ENCODE results near the gene PNPO. TPM values are rescaled to one million over a fixed set of nuclear protein-coding genes. Genes with fewer than 3 reads are reported as not detected.

The PNPO gene
- total RNA-seq (10 to 100 TPM in 4 of 5 donors, not detected in 1; 12.1 to 44.2 (median 19.8) TPM), polyA plus RNA-seq (10 to 100 TPM in 1 of 3 donors, 1 to 10 TPM in 2; 7.6 to 10.3 (median 8.6) TPM)
- long read RNA-seq, donor 1, transcript PNPO-217 (7 exons, 3,465 nt) = major isoform, 5 of 5 reads
- long read RNA-seq, donor 1, partial matches to known transcripts = 0 of 5 reads
- long read RNA-seq, donor 1, other reads (novel, unspliced or antisense) = 0 of 5 reads
- long read RNA-seq, donor 2, partial matches to known transcripts = 0 of 4 reads
- long read RNA-seq, donor 2, other reads (novel, unspliced or antisense) = 0 of 4 reads
- long read RNA-seq, donor 3, partial matches to known transcripts = 0 of 5 reads
- long read RNA-seq, donor 3, other reads (novel, unspliced or antisense) = 0 of 5 reads
- long read RNA-seq, donor 4 = 0 reads
- long read RNA-seq, donor 5, partial matches to known transcripts = 0 of 2 reads
- long read RNA-seq, donor 5, other reads (novel, unspliced or antisense) = 0 of 2 reads
- long read RNA-seq, donor 6, transcript PNPO-217 (7 exons, 3,465 nt) = major isoform, 8 of 8 reads
- long read RNA-seq, donor 6, partial matches to known transcripts = 0 of 8 reads
- long read RNA-seq, donor 6, other reads (novel, unspliced or antisense) = 0 of 8 reads
- long read RNA-seq, donor 7 = 0 reads
- long read RNA-seq, donor 8, partial matches to known transcripts = 0 of 4 reads
- long read RNA-seq, donor 8, other reads (novel, unspliced or antisense) = 0 of 4 reads
- long read RNA-seq, donor 9, partial matches to known transcripts = 0 of 3 reads
- long read RNA-seq, donor 9, other reads (novel, unspliced or antisense) = 0 of 3 reads
- long read RNA-seq, donor 10, partial matches to known transcripts = 0 of 3 reads
- long read RNA-seq, donor 10, other reads (novel, unspliced or antisense) = 0 of 3 reads

DNA sequence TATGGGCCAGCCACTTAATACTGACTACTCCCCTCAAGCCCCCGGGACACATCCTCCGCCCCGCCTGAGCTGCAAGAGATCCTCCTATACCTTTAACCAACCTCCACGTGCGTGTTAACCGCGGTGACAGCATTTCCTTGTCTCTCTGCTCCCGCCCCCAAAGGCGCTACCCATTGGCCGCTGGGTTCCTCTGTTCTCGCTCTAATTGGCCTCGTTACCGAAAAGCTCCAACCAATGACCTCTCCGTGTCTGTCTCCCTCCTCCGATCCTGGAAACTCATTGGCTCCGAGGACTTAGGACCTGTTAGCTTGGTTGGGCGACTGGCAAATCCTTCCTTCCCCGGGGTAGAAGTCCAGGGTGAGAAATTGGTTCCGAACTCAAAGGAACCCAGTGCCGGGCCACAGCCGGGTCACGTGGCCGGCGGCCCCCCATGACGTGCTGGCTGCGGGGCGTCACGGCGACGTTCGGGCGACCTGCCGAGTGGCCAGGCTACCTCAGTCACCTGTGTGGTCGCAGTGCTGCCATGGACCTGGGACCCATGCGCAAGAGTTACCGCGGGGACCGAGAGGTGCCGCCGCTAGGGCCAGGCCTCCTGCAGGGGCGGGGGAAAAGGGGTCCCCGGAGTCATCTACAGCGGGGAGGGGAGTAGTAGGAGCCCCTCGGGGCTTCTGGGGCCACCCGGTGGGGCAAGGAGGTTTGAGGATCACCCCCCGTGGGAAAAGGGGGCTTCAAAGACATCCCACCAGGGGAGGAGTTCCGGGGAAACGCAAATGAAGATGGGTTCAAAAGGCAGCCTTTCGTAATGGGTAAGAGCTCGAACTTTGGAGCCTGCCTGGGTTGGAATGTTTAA, at the start of gene PNPO:
TSS of gene PNPO (plus strand) at position 326 of the 850 bp plus-strand sequence. CDS start at position 431, 105 bp downstream.
- H3K27ac ChIP-seq = peak within 1 kb of the TSS; percentile 87 to 90 (median 89)
- intact Hi-C loops (cut with DNase I; ENCODE audit: low total_unique reads) = no loop called here
- WGBS, 5 donors = 0 to 4% (median 1%) methylated on average over 24 to 50 of the region's 50 CpGs
- H3K36me3 ChIP-seq = peaks cover 6 to 29% (median 21%) of the 10 kb centered on the region in 4 donors
- H3K27me3 ChIP-seq = no peaks in the 10 kb centered on the region
- peak within 1 kb of the TSS; percentile 75 to 83 (median 82) for H3K4me3 ChIP-seq
- TF ChIP-seq EP300 (IDR thresholded peaks at IDR 0.05) (no peak), POLR2A (IDR thresholded peaks at IDR 0.05) (no peak), CTCF (IDR thresholded peaks at IDR 0.05) (peak in 1 of 7 experiments; percentile 21), POLR2AphosphoS5 (IDR thresholded peaks at IDR 0.05) (peak; percentile 8 to 75 (median 74))
- H3K9me3 ChIP-seq = no peaks in the 10 kb centered on the region
- H3K4me1 ChIP-seq = peaks cover 31 to 58% (median 45%) of the 10 kb centered on the region in 4 donors
- peak; percentile 95 to 98 for DNase-seq

GRCh38 chr17:47894498-47895346, 46.6 kb upstream of the PNPO start:
- no peaks in the 10 kb centered on the region for H3K27me3 ChIP-seq
- WGBS, 5 donors = 28 to 38% (median 31%) methylated on average over 11 of the region's 11 CpGs
- DNase-seq = peak in 1 of 2 donors; percentile 83
- TF ChIP-seq POLR2A (IDR thresholded peaks at IDR 0.05) = no peak
- TF ChIP-seq POLR2AphosphoS5 (IDR thresholded peaks at IDR 0.05) = peak in 1 of 3 donors; percentile 4
- H3K9me3 ChIP-seq = no peaks in the 10 kb centered on the region
- H3K36me3 ChIP-seq = peaks cover 0 to 7% (median 5%) of the 10 kb centered on the region in 4 donors
- H3K27ac ChIP-seq = peak overlapping the region; percentile 78 to 100 (median 100)
- H3K4me1 ChIP-seq = peaks cover 10 to 48% (median 36%) of the 10 kb centered on the region in 4 donors
- H3K4me3 ChIP-seq = peak overlapping the region; percentile 63 to 74 (median 68)
- intact Hi-C loops (cut with DNase I; ENCODE audit: low total_unique reads) = no loop called here

DNA sequence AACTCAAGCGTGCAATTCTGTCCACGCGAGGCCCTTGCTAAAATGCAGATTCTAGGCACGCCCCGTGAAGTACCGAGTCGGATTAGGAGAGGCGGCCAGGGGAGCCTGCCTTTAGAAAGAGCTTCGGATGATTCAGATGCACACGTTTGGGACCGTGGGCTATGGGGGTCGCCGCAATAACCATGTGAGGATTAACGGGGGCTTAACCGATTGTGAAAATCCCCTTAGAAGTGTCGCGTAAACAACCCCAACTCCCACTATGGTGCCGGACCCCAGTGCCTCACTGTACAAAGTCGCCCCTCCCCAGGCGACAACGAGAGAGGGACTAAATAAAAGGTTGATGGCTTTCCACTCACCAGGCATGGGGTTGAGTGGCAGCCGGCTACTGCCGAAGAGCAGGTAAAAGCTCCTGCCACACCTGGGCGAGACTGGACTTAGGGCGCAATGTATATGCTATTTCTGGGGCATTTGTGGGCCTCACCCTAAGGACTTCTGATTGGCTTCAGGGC, 46.0 kb upstream of the PNPO start:
- peaks cover 10 to 50% (median 39%) of the 10 kb centered on the region in 4 donors for H3K4me1 ChIP-seq
- no peaks in the 10 kb centered on the region for H3K9me3 ChIP-seq
- intact Hi-C loops (cut with DNase I; ENCODE audit: low total_unique reads) = no loop called here
- 0 to 1% (median 0%) methylated on average over 22 to 25 of the region's 25 CpGs for WGBS, 5 donors
- peak overlapping the region; percentile 63 to 74 (median 68) for H3K4me3 ChIP-seq
- peak in 1 of 2 donors; percentile 45 for DNase-seq
- TF ChIP-seq EP300 (IDR thresholded peaks at IDR 0.05) = no peak
- TF ChIP-seq POLR2AphosphoS5 (IDR thresholded peaks at IDR 0.05) = peak in 2 of 3 donors; percentile 94 to 97
- TF ChIP-seq POLR2A (IDR thresholded peaks at IDR 0.05) = peak in 2 of 4 donors; percentile 72 to 83
- H3K27ac ChIP-seq = peak overlapping the region; percentile 78 to 100 (median 100)
- peaks cover 0 to 14% (median 7%) of the 10 kb centered on the region in 4 donors for H3K36me3 ChIP-seq
- no peaks in the 10 kb centered on the region for H3K27me3 ChIP-seq

DNA sequence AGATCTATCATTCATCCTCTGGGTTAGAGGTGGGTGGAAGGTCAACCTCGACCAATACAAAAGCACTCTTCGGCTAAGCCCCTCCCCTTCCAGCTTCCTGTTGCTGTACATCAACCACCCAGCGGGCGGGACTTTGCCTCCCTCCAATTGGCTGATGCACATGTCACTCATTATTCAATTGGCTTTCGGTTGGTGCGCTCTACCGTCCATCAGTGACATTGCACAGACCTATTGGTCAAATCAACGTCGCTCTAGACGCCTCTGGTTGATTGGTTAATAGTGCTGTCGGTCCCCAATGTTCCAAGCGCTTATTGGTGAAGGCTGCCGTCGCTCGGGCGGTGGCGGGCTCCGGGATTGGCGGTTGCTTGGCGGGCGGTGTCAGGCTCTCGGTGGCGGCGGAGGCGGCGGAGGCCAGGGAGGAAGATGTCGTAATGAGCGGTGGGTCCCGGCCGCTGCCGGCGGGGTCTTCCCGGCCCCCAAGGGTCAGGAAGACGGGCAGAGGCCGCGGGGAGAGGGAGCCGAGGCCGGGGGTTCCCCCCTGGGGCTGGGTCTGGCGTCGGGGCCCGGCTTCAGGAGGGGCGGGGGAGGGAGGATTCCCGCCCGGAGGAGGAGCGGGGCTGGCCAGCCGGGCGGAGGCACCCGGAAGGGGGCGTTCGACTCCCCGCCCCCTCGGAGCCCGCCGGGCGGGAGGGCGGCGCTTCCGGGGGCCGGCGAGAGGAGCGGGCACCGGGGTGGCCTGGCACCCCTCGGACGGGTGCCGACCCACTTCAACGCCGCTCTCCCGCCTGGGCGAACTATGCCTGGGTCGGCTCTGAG, 45.3 kb upstream of the PNPO start, which contains the start of gene SP2:
TSS of gene SP2 (plus strand) at position 381 of the 816 bp plus-strand sequence. CDS start at position 432, 51 bp downstream.
- H3K9me3 ChIP-seq = no peaks in the 10 kb centered on the region
- no peaks in the 10 kb centered on the region for H3K27me3 ChIP-seq
- peaks cover 0 to 19% (median 8%) of the 10 kb centered on the region in 4 donors for H3K36me3 ChIP-seq
- 0 to 1% (median 0%) methylated on average over 10 to 67 of the region's 70 CpGs for WGBS, 5 donors
- peak within 1 kb of the TSS; percentile 64 to 89 (median 72) for H3K4me3 ChIP-seq
- TF ChIP-seq POLR2AphosphoS5 (IDR thresholded peaks at IDR 0.05) (peak; percentile 51 to 75 (median 69)), POLR2A (IDR thresholded peaks at IDR 0.05) (no peak), EP300 (IDR thresholded peaks at IDR 0.05) (no peak), CTCF (IDR thresholded peaks at IDR 0.05) (peak in 1 of 7 experiments; percentile 23)
- DNase-seq = peak; percentile 99 to 100
- peaks cover 10 to 51% (median 39%) of the 10 kb centered on the region in 4 donors for H3K4me1 ChIP-seq
- intact Hi-C loops (cut with DNase I; ENCODE audit: low total_unique reads) = no loop called here
- H3K27ac ChIP-seq = peak within 1 kb of the TSS; percentile 98 to 100 (median 100)
